ENCODE measurements around the gene ATRN. TPM values are rescaled to one million over a fixed set of nuclear protein-coding genes. Genes with fewer than 3 reads are reported as not detected.

Gene ATRN
- total and polyA plus RNA-seq, 2 experiments from 2014 or later = 2.2 to 18.3 TPM

GRCh38 chr20:3477861-3478544 lies 7.2 kb downstream of the ATRN start (continued):
- TF ChIP-seq ZNF462 (CRISPR knock-in tag; IDR thresholded peaks at IDR 0.05) = no peak
- no peak for TF ChIP-seq NANOG (IDR thresholded peaks at IDR 0.05; ENCODE audit: borderline replicate concordance)
- TF ChIP-seq EZH2phosphoT487 (IDR thresholded peaks at IDR 0.05; ENCODE audit: unreplicated experiment) = no peak
- TF ChIP-seq EZH2 (IDR thresholded peaks at IDR 0.05; ENCODE audit: low read depth, unreplicated experiment) = no peak
- TF ChIP-seq CREB1 (CRISPR knock-in tag; IDR thresholded peaks at IDR 0.05; ENCODE audit: low read depth) = no peak
- no peak for TF ChIP-seq JUNB (IDR thresholded peaks at IDR 0.05; ENCODE audit: unreplicated experiment)

GRCh38 chr20:3479025-3479424 lies 8.2 kb downstream of the ATRN start:
- H2AFZ ChIP-seq = no peak overlapping the region
- DNase-seq (ENCODE audit: low spot score) (no peak), ATAC-seq (no peak)
- Mint-ChIP-seq H3K4me1 (no peaks in the 10 kb centered on the region), H3K4me3 (no peak overlapping the region), H3K36me3 (ENCODE audit: low read depth) (no peaks in the 10 kb centered on the region), H3K27me3 (ENCODE audit: insufficient read depth, low read depth, poor library complexity) (no peaks in the 10 kb centered on the region), H3K9me3 (no peaks in the 10 kb centered on the region), H3K27ac (no peak overlapping the region)
- no peaks in the 10 kb centered on the region for H3K36me3 ChIP-seq (ENCODE audit: insufficient read depth)
- no peaks in the 10 kb centered on the region for H3F3A ChIP-seq (replicated peaks; ENCODE audit: low read depth)
- no peaks in the 10 kb centered on the region for H3K9me2 ChIP-seq (ENCODE audit: insufficient read depth)
- no peak overlapping the region for H3K4me3 ChIP-seq
- no peak overlapping the region for H3K4me2 ChIP-seq
- no peaks in the 10 kb centered on the region for H3K4me1 ChIP-seq (ENCODE audit: insufficient read depth)
- H3K79me2 ChIP-seq (replicated peaks; ENCODE audit: insufficient read depth) = peaks cover 13% of the 10 kb centered on the region; the same call in 1 of the 2 replicates
- TF ChIP-seq STAT1 (IDR thresholded peaks at IDR 0.05; ENCODE audit: unreplicated experiment) (no peak), EZH2 (IDR thresholded peaks at IDR 0.05; ENCODE audit: low read depth, unreplicated experiment) (no peak)
- no peak overlapping the region for H3K27ac ChIP-seq (ENCODE audit: low read depth)
- peaks cover 13% of the 10 kb centered on the region; the same call in 1 of the 2 replicates for H4K20me1 ChIP-seq (replicated peaks; ENCODE audit: insufficient read depth)
- H3K27me3 ChIP-seq (ENCODE audit: insufficient read depth) = no peaks in the 10 kb centered on the region
